HL-60 (cell line): ENCODE measurements around the gene CDK19.
A peak's percentile ranks its signal among the peaks of the same experiment; 100 is the strongest.

ENCODE experiments used
- DNase-seq, 2 experiments: peaks; one replicate each; pipeline ENCODE4 v3.0.0-alpha.2; 2010 to 2020; ENCODE audit warnings: low read depth in 1 of 2, low spot score in 1 of 2
- H3K27ac ChIP-seq: fragments of 250-450 bp; sonication (Bioruptor Pico); replicated peaks from 2 replicates; pipeline ENCODE4 v1.5.1; 2020; ENCODE audit warnings: mild to moderate bottlenecking, moderate library complexity
- H3K27me3 ChIP-seq: fragments of 250-450 bp; sonication (Bioruptor Pico); 2 replicates; pipeline ENCODE4 v1.5.1; 2021; ENCODE audit warnings: mild to moderate bottlenecking, moderate library complexity; ENCODE audit not compliant: insufficient read depth, poor library complexity, severe bottlenecking
- H3K4me3 ChIP-seq: replicated peaks from 2 replicates; pipeline ENCODE4 v1.5.1; 2011; ENCODE audit warnings: mild to moderate bottlenecking, control low read depth, low read length; ENCODE audit not compliant: insufficient read depth
- CTCF ChIP-seq: IDR thresholded peaks from one replicate; pipeline ENCODE4 v1.5.1; 2011; ENCODE audit warnings: low read length, control low read depth, inconsistent platforms; ENCODE audit not compliant: insufficient read depth
- GABPA ChIP-seq: IDR thresholded peaks from 2 replicates; pipeline ENCODE4 v1.6.1; 2012; ENCODE audit warnings: low read depth
- POLR2AphosphoS5 ChIP-seq: IDR thresholded peaks from 2 replicates; pipeline ENCODE4 v1.6.1; 2012; ENCODE audit warnings: low read depth
- REST ChIP-seq: IDR thresholded peaks from 2 replicates; pipeline ENCODE4 v1.6.1; 2012; ENCODE audit warnings: low read depth; ENCODE audit not compliant: insufficient replicate concordance
- SPI1 ChIP-seq: IDR thresholded peaks from 2 replicates; pipeline ENCODE4 v1.6.1; 2012; ENCODE audit warnings: low read depth, mild to moderate bottlenecking, borderline replicate concordance

Gene CDK19

DNA sequence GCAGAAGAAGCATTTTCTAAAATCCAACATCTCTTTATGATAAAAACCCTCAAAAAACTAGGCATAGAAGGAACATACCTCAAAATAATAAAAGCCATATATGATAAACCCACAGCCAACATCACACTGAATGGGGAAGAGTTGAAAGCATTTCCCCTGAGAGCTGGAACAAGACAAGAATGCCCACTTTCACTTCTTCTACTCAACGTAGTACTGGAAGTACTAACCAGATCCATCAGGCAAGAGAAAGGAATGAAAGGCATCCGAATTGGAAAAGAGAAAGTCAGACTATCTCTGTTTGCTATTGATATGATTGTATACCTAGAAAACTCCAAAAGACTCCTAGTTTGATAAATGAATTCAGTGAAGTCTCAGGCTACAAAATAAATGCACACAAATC lies 7.9 kb upstream of the CDK19 start:
- Histone ChIP-seq H3K4me3 (no peak overlapping the region), H3K27me3 (no peaks in the 10 kb centered on the region), H3K27ac (no peak overlapping the region)
- no peak for DNase-seq
- no peak for TF ChIP-seq POLR2AphosphoS5

DNA sequence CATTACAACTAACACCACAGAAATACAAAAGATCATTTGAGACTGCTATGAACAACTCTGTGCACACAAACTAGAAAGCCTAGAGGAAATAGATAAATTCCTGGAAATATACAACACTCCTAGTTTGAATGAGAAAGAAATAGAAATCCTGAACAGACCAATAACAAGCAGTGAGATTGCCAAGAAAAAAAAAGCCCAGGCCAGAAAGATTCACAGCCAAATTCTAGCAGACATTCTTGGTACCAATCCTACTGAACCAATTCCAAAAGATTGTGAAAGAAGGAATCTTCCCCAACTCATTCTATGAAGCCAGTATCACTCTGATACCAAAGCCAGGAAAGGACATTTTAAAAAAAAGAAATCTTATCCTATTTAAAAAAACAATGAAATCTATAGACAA lies 7.0 kb upstream of the CDK19 start:
- Histone ChIP-seq H3K27ac (no peak overlapping the region), H3K4me3 (no peak overlapping the region), H3K27me3 (no peaks in the 10 kb centered on the region)
- TF ChIP-seq SPI1: no peak
- TF ChIP-seq GABPA: no peak
- no peak for TF ChIP-seq CTCF
- no peak for TF ChIP-seq REST
- no peak for TF ChIP-seq POLR2AphosphoS5
- no peak for DNase-seq

GRCh38 chr6:110816677-110817076 lies 1.4 kb upstream of the CDK19 start:
- Histone ChIP-seq H3K27me3 (no peaks in the 10 kb centered on the region), H3K4me3 (no peak overlapping the region), H3K27ac (peak overlapping the region; percentile 94)
- no peak for TF ChIP-seq REST
- peak; percentile 81; the same call in 1 of the 2 replicates for TF ChIP-seq SPI1
- peak; percentile 61 to 67 for DNase-seq

DNA sequence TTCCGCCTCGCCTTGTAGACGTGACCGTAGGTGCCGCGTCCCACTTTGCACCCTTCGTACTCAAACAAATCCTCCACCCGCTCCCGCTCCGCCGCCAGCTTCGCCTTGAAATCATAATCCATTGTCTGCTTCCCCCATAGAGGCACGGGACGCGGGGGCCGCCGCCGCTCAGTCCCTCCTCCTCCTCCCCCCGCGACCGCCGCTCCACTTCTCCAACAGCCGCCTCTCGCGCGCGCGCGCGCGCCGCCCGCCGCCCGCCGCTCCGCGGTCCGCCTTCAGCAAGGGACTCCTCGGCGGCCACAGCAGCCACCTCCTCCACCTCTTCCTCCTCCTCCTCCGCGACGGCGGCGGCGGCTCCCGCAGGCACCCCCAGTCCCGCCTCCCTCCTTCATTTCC lies 256 bp downstream of the CDK19 start:
- H3K4me3 ChIP-seq: peak overlapping the region; percentile 95
- no peaks in the 10 kb centered on the region for H3K27me3 ChIP-seq
- no peak for DNase-seq
- TF ChIP-seq GABPA (no peak), SPI1 (0 out of 2 replicates have a peak, but pooled peaks have one; percentile 51)
- peak overlapping the region; percentile 94 for H3K27ac ChIP-seq

- Histone ChIP-seq H3K4me3 (peak overlapping the region; percentile 95), H3K27me3 (no peaks in the 10 kb centered on the region), H3K27ac (peak overlapping the region; percentile 94)
- TF ChIP-seq CTCF: no peak
- TF ChIP-seq GABPA: no peak
- TF ChIP-seq REST: no peak
- no peak for TF ChIP-seq POLR2AphosphoS5
- no peak for TF ChIP-seq SPI1
- DNase-seq: peak in 1 of 2 experiments; percentile 66
These were observed 911 bp downstream of the CDK19 start for GRCh38 chr6:110814102-110815014.
